A673 (cell line): Measurements from ENCODE around the gene EDEM2.

Experiments used
- EZH2 ChIP-seq: fragments of 200-600 bp; sonication (generic); IDR thresholded peaks from 2 replicates; pipeline ENCODE4 v1.6.1; 2017; ENCODE audit warnings: borderline replicate concordance, low read depth, mild to moderate bottlenecking, mixed read lengths, antibody characterized with exemption, low read length; ENCODE audit not compliant: poor library complexity, severe bottlenecking
- TF ChIP-seq, protein P1 (sequence below): fragments of 300-800, 200-600 bp; sonication (generic); conservative IDR thresholded peaks from 2 replicates; pipeline ENCODE4 v1.5.1; 2017; ENCODE audit warnings: low read depth, mild to moderate bottlenecking, antibody characterized with exemption, low read length, moderate library complexity, mixed read lengths

DNA sequence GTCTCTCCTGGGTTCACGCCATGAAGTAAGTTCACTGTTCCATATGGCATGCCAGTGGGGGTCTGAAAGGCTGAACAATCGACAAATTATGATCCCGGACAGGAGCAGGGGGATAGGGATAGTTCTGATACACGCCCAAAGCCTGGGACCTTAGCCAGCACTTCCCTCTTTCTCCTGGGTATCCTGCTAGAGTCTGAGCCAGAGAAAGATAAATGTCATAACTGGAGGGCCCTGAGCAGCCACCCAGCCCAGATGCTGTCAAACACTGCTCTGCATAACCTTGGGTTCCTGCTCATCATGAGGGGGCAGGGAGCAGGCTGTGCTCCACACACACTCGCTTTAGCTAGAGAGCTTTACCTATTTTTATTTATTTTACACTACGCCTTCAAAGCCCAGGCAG lies 12.3 kb downstream of the EDEM2 start:
- TF ChIP-seq, protein P1, sequence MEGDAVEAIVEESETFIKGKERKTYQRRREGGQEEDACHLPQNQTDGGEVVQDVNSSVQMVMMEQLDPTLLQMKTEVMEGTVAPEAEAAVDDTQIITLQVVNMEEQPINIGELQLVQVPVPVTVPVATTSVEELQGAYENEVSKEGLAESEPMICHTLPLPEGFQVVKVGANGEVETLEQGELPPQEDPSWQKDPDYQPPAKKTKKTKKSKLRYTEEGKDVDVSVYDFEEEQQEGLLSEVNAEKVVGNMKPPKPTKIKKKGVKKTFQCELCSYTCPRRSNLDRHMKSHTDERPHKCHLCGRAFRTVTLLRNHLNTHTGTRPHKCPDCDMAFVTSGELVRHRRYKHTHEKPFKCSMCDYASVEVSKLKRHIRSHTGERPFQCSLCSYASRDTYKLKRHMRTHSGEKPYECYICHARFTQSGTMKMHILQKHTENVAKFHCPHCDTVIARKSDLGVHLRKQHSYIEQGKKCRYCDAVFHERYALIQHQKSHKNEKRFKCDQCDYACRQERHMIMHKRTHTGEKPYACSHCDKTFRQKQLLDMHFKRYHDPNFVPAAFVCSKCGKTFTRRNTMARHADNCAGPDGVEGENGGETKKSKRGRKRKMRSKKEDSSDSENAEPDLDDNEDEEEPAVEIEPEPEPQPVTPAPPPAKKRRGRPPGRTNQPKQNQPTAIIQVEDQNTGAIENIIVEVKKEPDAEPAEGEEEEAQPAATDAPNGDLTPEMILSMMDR: no peak
- no peak for TF ChIP-seq EZH2
